Inflammatory macrophage treated with lipopolysaccharide for 4 hours (primary cell): ENCODE data around the gene PTPN6.

Source experiments
- DNase-seq: peaks from one replicate; pipeline ENCODE4 v3.0.0-alpha.2; 2020

Gene PTPN6

DNA sequence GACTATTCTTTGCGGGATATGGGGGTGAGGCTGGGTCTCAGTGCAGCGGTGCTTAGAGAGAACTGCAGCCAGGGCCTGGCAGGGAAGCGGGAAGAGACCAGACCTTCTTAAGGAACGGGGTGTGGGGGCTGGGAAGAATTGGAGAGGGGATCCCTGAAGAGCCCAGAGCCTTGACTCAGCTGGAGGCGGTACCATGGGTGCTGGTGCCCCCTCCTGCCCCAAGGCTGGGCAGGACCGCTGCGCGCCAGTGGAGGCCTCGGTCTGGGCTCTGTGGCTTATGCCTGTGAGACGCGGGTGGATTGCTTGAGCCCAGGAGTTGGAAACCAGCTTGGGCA is 8.9 kb upstream of the PTPN6 start:
- no peak for DNase-seq

DNA sequence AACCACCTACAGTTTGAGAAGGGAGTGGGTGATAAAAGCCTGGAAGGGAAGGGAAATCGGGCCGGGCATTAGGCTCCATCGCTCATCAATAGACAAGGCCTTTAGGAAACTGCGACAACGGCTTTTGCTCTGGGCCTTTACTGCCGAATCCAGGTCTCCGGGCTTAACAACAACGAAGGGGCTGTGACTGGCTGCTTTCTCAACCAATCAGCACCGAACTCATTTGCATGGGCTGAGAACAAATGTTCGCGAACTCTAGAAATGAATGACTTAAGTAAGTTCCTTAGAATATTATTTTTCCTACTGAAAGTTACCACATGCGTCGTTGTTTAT is 7.8 kb upstream of the PTPN6 start:
- peak; percentile 87 for DNase-seq

DNA sequence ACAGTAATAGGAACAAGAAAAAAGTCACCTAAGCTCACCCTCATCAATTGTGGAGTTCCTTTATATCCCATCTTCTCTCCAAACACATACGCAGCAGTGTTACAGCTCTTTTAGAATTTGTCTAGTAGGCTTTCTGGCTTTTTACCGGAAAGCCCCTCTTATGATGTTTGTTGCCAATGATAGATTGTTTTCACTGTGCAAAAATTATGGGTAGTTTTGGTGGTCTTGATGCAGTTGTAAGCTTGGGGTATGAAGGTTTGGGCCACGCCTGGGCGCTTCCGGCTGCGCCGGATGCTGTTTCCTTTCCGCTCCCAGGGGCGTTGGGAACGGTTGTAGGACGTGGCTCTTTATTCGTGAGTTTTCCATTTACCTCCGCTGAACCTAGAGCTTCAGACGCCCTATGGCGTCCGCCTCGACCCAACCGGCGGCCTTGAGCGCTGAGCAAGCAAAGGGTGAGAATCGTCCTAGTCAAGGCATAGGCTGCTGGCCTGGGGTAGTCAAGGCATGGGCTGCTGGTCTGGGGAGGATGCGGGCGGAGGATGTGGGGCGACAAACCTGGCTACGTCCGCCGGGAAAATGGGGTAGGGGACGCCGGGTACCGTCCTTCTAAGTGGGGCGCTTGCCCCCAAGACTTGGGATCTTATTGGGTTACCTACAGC is 7.3 kb upstream of the PTPN6 start, which contains the start of the genes C12orf57 and RNU7-1:
C12orf57 (plus strand) TSS at position 301 of the 659 bp plus-strand sequence; CDS start at position 401, 100 bp downstream.
RNU7-1 (plus strand) TSS at position 95 of the 659 bp plus-strand sequence.
- DNase-seq = peak; percentile 93

DNA sequence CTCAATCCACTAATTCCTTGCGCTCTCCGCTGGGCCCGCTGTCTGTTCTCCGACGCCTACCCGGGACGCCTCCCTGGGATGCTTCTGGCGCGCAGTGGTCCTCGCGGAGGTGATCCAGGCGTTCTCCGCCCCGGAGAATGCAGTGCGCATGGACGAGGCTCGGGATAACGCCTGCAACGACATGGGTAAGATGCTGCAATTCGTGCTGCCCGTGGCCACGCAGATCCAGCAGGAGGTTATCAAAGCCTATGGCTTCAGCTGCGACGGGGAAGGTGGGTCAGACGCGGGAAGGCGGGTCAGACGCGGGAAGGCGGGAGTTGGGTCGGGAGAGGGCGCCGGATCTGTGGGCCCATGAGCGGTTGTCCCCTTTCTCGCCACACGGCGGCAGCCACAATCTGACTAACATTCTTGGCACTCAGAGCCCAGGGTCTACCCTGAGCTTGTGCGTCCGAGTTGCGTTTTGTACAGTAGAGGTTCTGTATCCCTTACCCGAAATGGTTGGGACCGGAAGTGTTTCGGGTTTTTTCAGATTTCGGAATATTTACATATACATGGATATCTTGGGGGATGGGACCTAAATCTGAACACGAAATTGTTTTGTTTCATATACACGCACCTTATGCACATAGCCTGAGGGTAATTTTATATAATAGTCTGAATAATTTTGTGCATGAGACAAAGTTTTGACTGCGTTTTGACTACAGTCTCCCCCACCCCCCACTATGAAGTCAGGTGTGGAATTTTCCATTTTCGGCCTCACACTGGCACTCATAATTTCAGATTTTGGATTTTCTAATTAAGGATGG is 6.6 kb upstream of the PTPN6 start:
- peak; percentile 89 for DNase-seq

DNA sequence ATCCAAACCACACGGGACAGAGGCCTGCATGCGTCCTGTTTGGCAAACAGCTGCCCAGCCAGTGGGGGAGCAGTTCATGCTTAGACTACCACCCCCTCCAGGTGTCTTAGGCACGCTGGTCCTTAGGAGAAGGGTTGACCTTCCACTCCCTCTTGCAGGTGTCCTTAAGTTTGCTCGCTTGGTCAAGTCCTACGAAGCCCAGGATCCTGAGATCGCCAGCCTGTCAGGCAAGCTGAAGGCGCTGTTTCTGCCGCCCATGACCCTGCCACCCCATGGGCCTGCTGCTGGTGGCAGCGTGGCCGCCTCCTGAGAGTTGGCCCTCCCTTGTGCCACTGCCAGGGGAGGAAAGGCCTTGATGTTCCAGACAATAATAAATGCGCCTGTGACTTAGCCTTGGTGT is 5.5 kb upstream of the PTPN6 start:
- no peak for DNase-seq

DNA sequence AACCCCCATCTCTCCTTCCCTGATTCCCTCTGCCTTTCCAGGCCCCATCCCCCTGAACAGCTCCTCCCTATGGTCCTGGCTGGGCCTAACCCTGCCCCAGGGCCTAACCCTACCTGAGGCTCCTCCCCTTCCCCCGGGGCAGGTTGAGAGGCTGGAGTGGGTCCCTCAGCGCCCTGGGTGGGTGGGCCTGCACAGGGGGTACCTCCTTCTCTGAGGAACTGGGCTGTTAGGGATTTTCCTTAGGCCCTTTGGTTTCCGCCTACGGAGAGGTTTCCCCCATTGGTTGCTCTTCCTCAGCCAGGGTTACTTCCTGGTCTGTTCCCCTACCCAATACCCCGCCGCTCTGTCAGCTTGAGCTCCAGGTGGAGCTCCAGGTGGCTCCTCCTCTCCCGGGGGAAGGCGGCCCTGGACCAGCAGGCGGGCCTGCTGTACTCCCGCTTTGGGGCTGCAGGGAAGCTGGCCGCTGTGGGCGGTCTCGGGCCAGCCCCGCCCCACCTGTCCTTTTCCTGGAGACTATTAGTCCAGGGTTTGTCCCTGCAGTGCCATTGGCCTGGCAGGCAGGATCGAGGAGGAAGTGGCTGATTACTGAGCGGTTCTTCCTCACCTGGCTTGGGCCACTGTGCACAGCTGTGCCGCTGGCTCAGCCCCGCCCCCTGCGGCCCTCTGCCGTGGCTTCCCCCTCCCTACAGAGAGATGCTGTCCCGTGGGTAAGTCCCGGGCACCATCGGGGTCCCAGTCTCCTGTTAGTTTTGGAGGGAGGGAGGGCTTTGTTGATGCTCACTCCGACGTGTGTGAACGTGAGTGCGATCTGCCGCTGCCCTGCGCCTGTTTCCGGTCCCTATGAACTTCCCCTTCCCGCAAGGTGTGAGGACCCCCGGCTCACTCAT is 4.9 kb upstream of the PTPN6 start:
- DNase-seq = peak; percentile 59

DNA sequence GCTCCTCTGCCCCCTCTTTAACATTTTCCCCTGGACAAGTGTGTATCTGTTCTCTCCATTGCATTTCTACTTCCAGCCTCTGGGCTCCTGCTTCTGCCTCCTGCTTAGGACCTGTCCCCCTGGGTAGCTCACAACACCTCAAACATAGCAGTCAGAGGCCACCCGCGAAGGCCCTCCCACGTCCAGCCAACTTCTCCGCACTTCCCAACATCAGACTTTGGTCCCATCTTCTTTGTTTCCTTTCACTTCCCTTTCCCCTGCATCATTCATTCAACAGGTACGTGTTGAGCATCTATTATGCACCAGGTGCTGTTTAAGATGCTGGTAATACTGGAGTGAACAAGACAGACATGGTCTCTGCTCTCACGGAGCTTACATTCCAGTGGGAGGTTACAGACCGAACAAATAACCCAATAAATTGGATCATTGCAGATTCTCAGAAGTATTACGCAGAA is 4.2 kb upstream of the PTPN6 start:
- no peak for DNase-seq

DNA sequence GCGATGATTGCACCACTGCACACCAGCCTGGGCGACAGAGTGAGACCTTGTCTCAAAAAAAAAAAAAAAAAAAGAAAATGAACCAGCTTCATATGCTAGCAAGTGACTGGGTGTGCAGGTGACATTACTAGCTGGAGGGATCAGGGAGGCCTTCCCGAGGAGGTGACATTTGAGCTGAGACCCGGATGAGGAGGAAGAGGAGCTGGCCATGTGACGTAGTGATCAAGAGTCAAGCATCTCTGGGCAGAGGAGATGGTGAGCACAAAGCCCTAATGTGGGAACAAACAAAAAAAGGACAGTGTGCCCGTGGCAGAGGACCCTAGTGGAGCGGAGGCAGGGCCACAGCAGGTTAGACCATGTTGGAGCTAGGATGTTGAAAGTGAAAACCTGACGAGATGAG is 3.5 kb upstream of the PTPN6 start:
- no peak for DNase-seq

DNA sequence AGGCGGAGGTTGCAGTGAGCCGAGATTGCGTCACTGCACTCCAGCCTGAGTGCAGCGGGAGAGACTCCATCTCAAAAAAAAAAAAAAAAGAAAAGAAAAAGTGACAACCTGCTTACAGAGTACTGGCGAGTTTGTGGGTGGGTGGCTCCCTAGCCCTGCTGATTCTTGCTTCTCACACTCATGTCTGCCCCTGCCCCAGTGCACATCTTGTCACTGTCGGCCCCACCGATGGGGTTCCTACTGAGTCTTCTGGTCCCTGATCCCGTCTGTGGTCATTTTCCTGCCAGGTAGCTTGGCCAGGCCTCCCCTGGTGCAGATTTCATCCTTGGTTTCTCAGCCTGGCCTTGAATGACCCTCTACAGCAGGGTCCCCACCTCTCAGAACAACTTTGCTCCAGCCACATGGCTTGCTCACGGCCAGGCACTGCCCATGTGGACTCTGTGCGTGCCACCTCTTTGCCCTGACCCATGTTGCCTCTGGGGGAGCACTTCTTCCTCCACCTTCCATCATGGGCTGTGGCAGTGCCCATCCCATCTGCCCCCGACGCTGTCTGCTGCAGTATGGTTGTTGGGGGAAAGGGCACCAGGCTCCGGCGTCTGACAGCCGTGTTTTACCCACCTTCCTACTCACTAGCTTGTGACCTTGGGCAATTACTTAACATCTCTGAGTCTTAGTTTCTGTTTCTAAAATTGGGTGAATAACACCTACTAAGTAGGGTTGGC is 2.1 kb upstream of the PTPN6 start:
- DNase-seq = peak; percentile 93

DNA sequence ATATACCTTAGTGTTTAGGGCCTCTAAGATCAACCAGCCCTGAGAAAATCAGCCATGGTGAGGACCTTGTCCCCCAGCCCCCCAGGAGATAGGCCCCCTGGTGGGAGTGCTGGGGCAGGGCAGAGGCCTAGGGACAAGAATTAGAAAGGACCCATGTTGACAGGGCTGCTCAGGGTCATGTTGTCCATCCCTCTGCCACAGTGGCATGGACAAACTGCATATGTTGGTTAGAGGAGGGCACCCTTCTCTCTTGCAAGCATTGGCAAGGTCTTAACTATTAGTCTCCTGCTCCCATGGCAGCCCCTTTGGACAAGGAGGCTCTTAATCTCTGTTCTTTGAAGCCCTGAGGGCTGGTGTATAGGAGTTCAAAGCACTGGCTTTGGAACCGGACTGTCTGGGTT is 755 bp upstream of the PTPN6 start:
- no peak for DNase-seq

DNA sequence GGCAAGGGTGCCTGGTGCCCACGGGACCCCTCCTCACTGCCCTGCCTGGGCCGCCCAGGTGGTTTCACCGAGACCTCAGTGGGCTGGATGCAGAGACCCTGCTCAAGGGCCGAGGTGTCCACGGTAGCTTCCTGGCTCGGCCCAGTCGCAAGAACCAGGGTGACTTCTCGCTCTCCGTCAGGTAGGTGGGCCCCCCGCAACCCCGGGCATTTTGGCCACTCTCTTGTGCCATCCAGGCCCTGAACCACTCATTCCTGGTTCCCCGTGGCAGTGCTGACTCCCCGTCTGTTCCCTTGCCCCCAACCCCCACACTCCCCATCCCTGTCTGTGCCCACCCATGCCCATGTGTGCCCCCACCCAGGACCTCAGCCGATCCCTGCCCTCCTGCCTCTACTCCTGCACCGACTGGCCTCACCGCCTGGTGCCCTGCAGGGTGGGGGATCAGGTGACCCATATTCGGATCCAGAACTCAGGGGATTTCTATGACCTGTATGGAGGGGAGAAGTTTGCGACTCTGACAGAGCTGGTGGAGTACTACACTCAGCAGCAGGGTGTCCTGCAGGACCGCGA is 480 bp downstream of the PTPN6 start:
- DNase-seq = no peak

DNA sequence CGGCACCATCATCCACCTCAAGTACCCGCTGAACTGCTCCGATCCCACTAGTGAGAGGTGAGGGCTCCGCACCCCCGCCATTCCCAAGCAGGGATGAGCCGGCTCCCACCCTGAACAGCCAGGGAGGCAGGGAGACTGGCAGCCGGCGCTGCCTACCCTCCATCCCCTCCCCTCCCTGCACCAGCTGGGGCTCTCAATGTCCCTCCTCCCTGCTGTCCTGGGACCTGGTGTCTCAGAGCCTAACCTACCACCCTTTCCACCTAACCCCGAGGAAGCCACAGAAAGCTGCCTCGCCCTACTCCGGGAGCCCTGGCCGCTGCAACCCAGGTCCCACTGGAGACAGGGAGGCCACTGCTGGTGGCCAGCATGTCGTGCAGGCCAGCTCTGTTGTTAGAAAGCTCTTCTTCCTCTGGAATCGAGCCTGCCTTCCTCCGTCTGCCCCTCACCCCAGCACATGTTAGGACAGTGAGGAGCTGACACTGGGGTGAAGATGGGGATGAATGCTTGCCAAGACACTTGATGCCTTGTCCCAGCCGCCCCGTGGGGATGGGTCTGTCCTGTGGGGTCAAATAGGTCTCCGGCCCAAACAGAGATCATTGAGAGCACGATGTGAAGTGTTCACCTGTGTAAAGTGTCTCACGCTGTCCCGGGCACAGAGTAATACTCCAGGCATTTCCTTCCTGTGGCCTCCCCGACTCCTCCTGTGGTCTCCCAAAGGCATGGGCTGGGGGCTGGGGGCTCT is 1.1 kb downstream of the PTPN6 start:
- DNase-seq = peak; percentile 42

DNA sequence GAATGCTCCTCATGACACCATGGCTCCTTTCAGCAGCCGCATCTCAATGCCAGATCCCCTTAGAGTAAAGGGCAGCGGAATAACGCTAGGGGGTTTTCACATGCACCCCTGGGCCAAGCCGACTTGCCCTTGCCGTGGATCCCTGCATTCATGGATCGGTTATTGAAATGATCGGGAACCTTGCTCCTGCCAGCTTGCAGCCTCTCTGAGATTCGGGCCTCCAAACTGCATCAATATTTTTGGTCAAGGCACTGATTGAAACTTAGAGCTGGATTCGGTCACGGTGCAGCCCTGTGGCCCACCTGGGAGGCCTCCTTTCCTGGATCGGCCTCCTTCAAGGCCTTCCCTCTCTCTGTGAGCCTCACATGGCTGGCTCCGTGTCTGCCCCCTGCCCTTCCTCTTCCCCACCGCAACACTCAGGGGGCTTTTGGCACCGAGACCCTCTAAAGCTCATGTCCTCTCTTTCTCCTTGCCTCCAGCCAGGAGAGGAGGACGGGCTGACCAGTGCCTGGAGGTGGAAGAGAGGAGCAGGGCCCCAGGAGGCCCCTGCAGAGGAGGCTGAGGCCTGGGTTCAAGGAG is 1.8 kb downstream of the PTPN6 start:
- no peak for DNase-seq

DNA sequence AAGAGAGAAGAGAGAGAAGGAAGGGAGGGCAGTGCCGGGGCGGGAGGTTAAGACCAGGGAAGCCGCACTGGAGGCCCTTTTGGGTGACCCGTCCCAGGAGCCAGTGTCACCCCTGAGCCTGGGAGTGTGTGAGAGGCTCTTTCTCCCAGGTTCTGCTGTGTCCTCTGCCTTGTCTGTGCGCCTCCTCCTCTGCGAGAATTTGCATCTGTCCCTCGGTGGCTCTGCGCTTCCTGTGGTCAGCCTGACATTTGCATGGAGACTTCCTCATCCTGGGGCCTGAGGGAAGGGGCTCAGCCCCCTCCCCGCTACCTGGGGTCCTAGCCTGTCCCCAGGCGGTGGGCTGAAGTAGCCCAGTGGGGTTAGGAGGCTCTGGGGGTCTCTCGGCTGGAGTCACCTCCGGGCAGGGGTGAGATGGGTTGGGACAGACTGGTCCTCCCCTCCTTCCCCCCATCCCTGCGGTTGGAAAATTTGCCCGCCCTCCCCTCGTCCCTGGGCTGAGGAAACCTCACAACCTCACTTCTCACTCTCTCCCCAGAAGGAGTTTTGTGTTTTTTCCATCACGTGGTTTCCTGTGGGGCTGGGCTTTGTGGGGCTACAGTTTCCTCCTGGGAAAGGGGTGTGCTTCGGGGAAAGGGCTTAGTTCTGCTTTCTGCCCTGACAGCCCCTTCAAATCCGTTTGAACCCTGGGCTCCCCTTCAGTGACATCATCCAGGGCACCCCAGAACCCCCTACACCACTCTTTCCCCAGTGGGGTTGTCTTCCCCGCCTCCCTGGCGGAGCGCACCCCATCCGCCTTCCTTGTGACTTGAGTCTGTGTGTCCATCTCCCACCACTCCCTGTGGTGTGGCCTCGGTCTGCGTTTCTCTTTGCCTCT is 2.5 kb downstream of the PTPN6 start:
- DNase-seq = peak; percentile 94

DNA sequence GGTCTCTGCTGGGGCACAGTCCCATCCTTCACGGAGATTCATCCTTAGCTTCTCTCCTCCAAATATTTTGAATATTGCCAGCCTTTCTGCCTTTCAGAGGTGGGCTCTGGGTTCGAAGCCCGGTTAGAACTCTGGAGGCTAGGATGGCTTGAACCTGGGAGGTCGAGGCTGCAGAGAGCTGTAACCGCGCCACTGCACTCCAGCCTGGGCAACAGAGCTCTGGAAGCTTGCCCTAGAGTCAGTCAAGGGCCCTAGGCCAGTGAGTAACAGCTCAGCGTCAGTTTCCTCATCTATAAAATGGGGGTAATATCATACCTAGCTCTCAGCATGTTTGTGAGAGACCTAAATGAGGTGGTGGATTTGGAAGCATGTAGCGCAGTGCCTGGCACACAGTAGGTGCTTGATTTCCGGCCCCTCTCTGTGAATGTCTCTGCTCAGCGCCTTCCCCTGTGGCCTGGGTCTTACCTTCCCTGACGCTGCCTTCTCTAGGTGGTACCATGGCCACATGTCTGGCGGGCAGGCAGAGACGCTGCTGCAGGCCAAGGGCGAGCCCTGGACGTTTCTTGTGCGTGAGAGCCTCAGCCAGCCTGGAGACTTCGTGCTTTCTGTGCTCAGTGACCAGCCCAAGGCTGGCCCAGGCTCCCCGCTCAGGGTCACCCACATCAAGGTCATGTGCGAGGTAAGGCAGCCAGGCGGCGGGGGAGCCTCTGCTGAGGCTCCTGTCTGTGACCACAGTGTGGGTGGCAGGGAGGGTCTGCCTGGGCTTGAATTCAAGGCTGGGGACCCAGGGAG is 3.4 kb downstream of the PTPN6 start:
- no peak for DNase-seq

DNA sequence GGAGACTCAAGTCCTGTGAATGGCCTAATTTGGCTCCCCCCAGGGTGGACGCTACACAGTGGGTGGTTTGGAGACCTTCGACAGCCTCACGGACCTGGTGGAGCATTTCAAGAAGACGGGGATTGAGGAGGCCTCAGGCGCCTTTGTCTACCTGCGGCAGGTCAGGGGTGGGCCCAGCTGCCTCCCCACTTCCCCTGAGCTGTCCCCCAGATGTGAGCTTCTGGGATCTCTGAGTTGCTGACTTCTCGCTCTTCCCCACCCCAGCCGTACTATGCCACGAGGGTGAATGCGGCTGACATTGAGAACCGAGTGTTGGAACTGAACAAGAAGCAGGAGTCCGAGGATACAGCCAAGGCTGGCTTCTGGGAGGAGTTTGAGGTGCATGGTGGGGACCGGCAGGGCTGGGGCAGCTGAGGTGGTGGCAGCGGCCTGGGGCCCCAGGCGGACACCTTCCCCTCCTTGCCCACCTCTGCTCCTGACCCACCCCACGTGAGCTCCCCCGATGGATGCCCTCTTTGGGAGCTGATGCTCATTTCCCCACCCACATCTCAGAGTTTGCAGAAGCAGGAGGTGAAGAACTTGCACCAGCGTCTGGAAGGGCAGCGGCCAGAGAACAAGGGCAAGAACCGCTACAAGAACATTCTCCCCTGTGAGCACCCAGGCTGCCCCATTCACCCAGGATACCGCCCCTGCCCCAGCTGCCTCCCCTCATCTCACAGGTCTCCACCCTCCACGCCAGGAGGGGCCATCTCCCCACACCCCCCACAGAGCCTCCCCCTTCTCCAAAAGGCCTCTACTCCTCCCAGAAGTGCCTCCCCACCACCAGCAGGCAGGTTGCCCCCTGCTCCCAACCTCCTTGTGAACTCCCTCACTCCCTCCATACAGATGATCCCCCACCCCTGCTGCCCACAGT is 4.2 kb downstream of the PTPN6 start:
- DNase-seq = no peak

DNA sequence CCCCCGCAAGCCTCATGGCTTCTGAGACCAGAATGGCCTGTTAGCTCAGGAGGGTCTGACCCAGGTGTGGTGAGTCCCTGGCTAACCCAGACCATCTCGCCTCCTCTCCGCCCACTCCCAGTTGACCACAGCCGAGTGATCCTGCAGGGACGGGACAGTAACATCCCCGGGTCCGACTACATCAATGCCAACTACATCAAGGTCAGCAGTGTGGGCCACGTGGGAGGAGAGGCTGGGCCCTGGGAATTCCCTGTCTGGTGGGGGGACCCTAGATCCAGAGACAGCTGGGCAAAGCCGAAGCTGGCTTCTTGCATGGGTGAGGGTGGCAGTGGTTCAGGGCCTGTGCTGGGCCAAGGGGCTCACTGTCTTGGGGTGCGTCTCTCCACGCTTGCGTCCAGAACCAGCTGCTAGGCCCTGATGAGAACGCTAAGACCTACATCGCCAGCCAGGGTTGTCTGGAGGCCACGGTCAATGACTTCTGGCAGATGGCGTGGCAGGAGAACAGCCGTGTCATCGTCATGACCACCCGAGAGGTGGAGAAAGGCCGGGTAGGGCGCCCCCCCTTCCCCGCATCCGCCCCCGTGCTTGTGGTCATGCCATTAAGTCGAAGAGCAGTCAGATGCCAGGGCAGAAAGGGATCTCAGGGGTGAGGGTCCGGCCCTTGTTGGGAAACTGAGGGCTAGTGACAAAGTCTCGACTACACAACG is 5.0 kb downstream of the PTPN6 start:
- peak; percentile 34 for DNase-seq
